Measurements from ENCODE around the gene DNTT. TPM values are rescaled to one million over a fixed set of nuclear protein-coding genes. Genes with fewer than 3 reads are reported as not detected.

The DNTT gene
- total and polyA plus RNA-seq, 4 donors: not detected

DNA sequence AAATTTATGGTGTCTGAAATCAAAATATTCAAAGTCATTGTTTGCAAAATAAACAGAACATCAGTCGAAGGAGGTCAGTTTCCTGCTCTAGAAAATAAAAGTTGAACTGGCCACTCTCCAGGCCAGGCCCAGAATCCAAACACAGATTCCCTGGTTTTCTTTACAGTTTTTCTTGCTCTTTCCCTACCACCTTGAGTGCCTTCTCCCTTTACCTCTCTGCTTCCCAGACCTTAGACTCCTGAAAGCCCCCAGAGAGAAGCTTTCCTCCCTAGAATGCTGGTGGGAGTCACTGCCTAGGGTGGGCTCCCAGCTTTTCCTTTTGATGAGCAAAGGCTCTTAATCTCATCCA, 6.1 kb downstream of the DNTT start:
- TF ChIP-seq CTCF (IDR thresholded peaks at IDR 0.05; ENCODE audit: control extremely low read depth, extremely low read depth): no peak
- H3K9me3 ChIP-seq (ENCODE audit: control insufficient read depth in 4 of 4, insufficient read depth in 3 of 4, low read length in 3 of 4): no peaks in the 10 kb centered on the region
- no peaks in the 10 kb centered on the region for H3K36me3 ChIP-seq (ENCODE audit: control insufficient read depth in 4 of 4, insufficient read depth in 4 of 4, low read length in 4 of 4)
- peaks cover 2 to 19% (median 10%) of the 10 kb centered on the region in 5 donors for H3K4me1 ChIP-seq (ENCODE audit: control insufficient read depth in 5 of 5, insufficient read depth in 5 of 5, low read length in 5 of 5)
- peaks cover 0 to 2% (median 0%) of the 10 kb centered on the region in 3 donors for H3K27me3 ChIP-seq (ENCODE audit: control insufficient read depth in 3 of 3, insufficient read depth in 3 of 3, low read length in 2 of 3)
- peak in 1 of 3 donors; percentile 36 for DNase-seq
- H3K27ac ChIP-seq (ENCODE audit: low read depth in 1 of 2, low read length in 1 of 2): no peak overlapping the region
- H3K9ac ChIP-seq (ENCODE audit: insufficient read depth in 1 of 2, low read length in 2 of 2): no peak overlapping the region
- no peak for ATAC-seq (ENCODE audit: insufficient read depth, low FRiP score)
- H3K4me3 ChIP-seq: no peak overlapping the region
- 10 to 16% methylated on average over 1 of the region's 1 CpG for WGBS, 2 donors

DNA sequence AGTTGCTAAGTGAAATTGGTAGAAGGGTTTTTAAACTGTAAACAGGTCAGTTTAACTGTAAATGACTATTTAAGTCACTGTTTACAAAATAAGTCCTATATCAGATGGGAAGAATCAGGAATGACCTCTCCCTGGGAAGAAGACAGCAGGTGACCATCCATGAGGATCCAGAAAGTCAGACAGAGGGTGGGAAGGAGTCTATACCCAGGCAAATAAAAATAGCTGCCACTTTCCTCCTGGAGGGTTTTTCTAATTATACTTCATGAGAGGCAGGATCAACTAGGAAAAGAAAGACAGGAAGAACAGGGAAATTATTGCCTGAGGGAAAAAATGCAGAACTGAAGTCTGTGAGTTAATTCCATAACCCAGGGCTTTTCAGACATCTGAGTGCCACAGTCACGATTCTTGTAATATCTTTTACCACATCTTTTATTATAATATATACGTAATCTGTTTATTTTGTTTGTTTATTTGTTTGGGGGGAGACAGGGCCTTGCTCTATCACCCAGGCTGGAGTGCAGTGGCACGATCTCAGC, 7.0 kb downstream of the DNTT start:
- Histone ChIP-seq H3K36me3 (ENCODE audit: control insufficient read depth in 4 of 4, insufficient read depth in 4 of 4, low read length in 4 of 4) (no peaks in the 10 kb centered on the region), H3K9ac (ENCODE audit: insufficient read depth in 1 of 2, low read length in 2 of 2) (no peak overlapping the region), H3K27me3 (ENCODE audit: control insufficient read depth in 3 of 3, insufficient read depth in 3 of 3, low read length in 2 of 3) (peaks cover 0 to 3% (median 0%) of the 10 kb centered on the region in 3 donors), H3K9me3 (ENCODE audit: control insufficient read depth in 4 of 4, insufficient read depth in 3 of 4, low read length in 3 of 4) (no peaks in the 10 kb centered on the region), H3K4me3 (no peak overlapping the region), H3K4me1 (ENCODE audit: control insufficient read depth in 5 of 5, insufficient read depth in 5 of 5, low read length in 5 of 5) (peaks cover 2 to 19% (median 10%) of the 10 kb centered on the region in 5 donors), H3K27ac (ENCODE audit: low read depth in 1 of 2, low read length in 1 of 2) (no peak overlapping the region)
- TF ChIP-seq CTCF (IDR thresholded peaks at IDR 0.05; ENCODE audit: control extremely low read depth, extremely low read depth): no peak
- 69 to 72% methylated on average over 3 of the region's 3 CpGs for WGBS, 2 donors
- ATAC-seq (ENCODE audit: insufficient read depth, low FRiP score) (no peak), DNase-seq (no peak)

- H3K4me3 ChIP-seq: no peak overlapping the region
- peaks cover 0 to 3% (median 0%) of the 10 kb centered on the region in 3 donors for H3K27me3 ChIP-seq (ENCODE audit: control insufficient read depth in 3 of 3, insufficient read depth in 3 of 3, low read length in 2 of 3)
- H3K36me3 ChIP-seq (ENCODE audit: control insufficient read depth in 4 of 4, insufficient read depth in 4 of 4, low read length in 4 of 4): no peaks in the 10 kb centered on the region
- DNase-seq: no peak
- H3K9me3 ChIP-seq (ENCODE audit: control insufficient read depth in 4 of 4, insufficient read depth in 3 of 4, low read length in 3 of 4): no peaks in the 10 kb centered on the region
- no peak overlapping the region for H3K9ac ChIP-seq (ENCODE audit: insufficient read depth in 1 of 2, low read length in 2 of 2)
- WGBS, 2 donors: 78 to 83% methylated on average over 2 of the region's 2 CpGs
- no peak for ATAC-seq (ENCODE audit: insufficient read depth, low FRiP score)
- peaks cover 2 to 19% (median 10%) of the 10 kb centered on the region in 5 donors for H3K4me1 ChIP-seq (ENCODE audit: control insufficient read depth in 5 of 5, insufficient read depth in 5 of 5, low read length in 5 of 5)
- no peak overlapping the region for H3K27ac ChIP-seq (ENCODE audit: low read depth in 1 of 2, low read length in 1 of 2)
- no peak for TF ChIP-seq CTCF (IDR thresholded peaks at IDR 0.05; ENCODE audit: control extremely low read depth, extremely low read depth)
Measured at GRCh38 chr10:96313344-96313743, 9.1 kb downstream of the DNTT start.
